Skeletal muscle cell (primary cell): Measurements from ENCODE around the gene PLB1.
A peak's percentile ranks its signal among the peaks of the same experiment; 100 is the strongest.
"Not testable (repeated sequence)": the region's sequence is repeated elsewhere in the genome, so short reads cannot be mapped to it uniquely, and the experiment has no call there.

ENCODE experiments used
- DNase-seq: peaks from one replicate; pipeline ENCODE4 v3.0.0-alpha.2; 2010; ENCODE audit warnings: low read depth
- H3K4me3 ChIP-seq: 2 replicates; pipeline ENCODE4 v1.5.1; 2011; ENCODE audit warnings: low read depth, mild to moderate bottlenecking, control low read depth, low read length, moderate library complexity

The PLB1 gene

DNA sequence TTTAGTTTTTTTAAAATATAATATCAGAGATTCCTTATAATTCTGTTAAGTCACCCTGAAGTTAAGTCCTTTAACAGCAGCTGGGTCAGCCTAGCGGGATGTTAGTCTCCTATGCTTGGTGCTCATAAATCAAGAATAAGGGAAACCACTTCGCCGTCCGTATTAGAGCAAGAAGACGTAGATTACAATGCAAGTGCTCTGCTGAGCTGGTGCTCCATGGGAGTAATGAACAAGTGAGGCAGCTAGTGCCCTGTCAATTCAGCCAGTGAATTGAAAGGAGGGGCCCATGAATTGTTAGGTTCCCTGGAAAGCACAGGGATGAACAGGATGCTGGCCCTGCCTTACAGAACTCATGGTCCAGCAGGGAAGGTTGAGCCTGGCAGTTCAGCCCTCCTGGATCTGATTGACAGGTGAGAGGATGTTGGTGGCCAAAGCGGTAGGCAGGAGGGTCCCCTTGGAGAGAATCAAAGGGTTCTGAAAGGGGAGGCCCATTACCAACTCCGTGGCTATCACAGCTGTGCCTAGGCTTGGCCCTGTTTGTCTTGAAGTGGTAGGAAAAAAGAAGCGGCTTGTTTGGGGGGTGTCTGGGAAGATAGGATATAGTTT is 30.8 kb downstream of the PLB1 start:
- no peak overlapping the region for H3K4me3 ChIP-seq
- no peak for DNase-seq

DNA sequence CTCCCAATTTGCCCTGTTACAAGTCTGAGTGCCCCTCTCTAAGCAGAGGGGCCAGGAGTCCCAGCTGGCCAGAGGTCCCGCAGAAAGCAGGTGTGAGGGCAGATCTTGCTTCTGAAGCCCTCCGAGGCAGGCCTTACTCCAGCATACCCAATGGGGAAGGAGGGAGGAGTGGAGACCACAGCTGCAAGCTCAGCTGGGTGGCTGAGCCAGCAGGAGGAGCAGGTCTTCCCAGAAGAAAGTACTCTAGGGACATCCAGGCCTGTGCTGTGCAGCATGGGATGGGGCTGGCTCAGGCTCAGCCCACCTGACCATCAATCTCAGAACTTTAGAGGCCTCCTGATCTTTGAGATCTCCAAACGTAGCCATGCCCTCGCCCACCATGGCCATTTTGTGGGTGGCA is 31.3 kb downstream of the PLB1 start:
- DNase-seq: no peak
- H3K4me3 ChIP-seq: no peak overlapping the region

GRCh38 chr2:28528206-28528605 is 32.3 kb downstream of the PLB1 start:
- no peak overlapping the region for H3K4me3 ChIP-seq
- no peak for DNase-seq

- no peak for DNase-seq
- no peak overlapping the region for H3K4me3 ChIP-seq
These were observed 34.9 kb downstream of the PLB1 start for GRCh38 chr2:28530782-28531181.

DNA sequence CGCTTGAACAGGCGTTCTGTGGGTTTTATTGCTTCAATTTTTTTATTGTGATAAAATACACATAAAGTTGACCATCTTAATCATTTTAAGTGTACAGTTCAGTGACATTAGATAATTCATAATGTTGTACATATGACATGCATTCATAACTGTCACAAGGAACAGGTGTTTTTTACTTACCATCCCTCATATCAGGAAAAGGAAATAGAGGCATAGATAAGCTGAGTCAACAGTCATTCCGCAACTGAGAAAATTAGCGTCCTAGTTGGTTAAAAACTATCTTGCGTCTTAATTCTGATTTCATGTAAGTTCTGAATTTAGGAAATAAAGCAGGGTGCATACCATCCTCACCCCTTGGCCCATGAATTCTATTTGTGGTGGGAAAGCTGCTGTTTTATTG is 36.5 kb downstream of the PLB1 start:
- DNase-seq: no peak
- H3K4me3 ChIP-seq: no peak overlapping the region

DNA sequence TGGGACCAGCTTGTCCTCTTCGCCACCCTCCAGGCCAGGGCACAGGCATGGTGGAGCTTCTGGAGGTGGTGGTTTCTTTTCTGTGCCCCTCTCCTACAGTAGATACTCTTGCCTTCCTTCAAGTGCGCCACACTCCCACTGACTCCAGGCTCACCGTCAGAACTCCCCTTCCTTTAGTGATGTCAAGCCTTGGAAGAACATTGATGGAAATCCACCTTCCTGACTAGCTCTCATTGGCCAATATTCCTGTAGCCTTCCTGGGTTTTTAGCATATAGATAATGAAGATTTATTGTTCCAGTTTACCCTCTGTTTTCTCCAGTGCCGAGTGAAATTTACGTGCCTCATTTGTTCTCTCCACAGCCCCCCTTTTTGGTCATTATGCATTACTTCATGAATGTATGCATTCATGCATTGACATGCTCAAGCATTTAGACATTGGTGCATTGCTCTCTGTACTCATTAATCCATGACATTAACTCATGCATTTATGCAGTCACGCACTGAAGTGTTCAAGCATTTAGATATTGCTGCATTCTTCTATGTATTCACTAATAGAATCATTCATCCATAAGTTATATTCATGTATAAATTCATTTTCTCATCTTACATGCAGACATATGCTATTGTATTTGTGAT is 37.3 kb downstream of the PLB1 start:
- no peak for DNase-seq
- H3K4me3 ChIP-seq: no peak overlapping the region

DNA sequence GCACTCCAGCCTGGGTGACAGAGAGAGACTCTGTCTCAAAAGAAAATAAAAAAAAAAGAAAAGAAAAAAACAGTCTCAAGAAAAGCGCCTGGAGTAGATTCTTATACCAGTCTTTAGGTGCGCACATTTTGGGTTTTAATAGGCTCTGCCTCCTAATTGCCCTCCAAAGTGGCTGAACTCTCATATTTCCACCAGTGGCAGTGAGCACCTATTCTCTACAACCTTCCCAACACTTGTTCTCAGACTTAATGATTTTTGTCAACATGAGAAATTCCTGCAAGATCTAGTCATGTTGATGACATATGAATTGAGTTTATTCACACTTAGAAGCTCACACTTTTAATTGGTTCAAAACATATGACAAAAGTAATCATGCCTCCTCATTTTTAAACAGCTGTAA is 39.0 kb downstream of the PLB1 start:
- no peak overlapping the region for H3K4me3 ChIP-seq
- DNase-seq: no peak

- no peak for DNase-seq
- H3K4me3 ChIP-seq: no peak overlapping the region
These were observed 42.3 kb downstream of the PLB1 start for GRCh38 chr2:28538134-28538533.

- H3K4me3 ChIP-seq: no peak overlapping the region
- no peak for DNase-seq
These were observed 42.8 kb downstream of the PLB1 start for GRCh38 chr2:28538652-28539051.

DNA sequence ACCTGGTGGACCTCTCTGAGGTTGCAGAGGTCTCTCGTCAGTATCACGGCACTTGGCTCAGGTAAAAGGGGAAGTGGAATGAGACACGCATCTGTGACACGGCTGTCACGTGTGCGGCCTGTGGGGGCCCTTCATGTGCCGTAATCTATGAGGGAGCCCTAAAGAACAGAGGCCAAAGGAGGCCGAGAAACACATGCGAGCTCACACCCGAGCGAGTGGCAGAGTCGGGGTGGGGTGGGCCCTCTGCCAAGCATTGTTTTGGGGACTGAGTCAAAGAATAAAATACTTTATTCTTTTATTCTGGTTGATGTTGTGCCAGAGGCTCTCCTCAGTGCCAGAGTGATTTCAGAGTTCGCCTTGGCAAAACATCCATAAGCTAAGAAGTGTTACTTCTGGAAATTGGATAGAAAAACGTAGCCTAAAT is 43.3 kb downstream of the PLB1 start:
- no peak overlapping the region for H3K4me3 ChIP-seq
- no peak for DNase-seq

- H3K4me3 ChIP-seq: no peak overlapping the region
- DNase-seq: peak; percentile 49
These were observed 47.6 kb downstream of the PLB1 start for GRCh38 chr2:28543316-28544035.

- no peak overlapping the region for H3K4me3 ChIP-seq
- DNase-seq: no peak
These were observed 48.1 kb downstream of the PLB1 start for GRCh38 chr2:28544036-28544346.

DNA sequence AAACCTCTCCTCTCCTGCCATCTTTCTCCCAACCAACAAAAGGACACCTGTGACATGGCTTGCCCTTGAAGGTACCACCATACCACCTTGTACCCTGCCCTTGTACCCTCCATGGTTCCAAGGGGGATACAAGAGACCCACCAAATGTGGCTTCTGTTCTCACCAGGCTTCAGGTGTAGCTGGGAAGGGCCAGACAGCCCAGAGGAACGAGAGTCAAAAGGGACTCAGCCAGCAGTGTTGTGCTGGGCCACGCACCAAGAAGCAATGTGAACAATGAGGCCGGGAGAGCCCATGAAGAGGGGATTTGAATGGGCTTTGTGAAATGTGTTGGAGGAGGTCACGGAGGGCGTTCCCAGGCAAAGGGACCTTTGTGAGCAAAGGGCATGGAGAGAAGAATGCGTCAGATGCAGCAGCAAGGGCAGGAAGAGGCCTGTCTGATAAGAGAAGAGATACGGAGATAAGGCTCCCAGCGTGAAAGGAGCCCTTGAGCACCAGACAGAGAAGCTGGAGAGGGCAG is 48.6 kb downstream of the PLB1 start:
- no peak overlapping the region for H3K4me3 ChIP-seq
- DNase-seq: no peak

GRCh38 chr2:28544922-28545589 is 49.2 kb downstream of the PLB1 start:
- no peak for DNase-seq
- H3K4me3 ChIP-seq: no peak overlapping the region

DNA sequence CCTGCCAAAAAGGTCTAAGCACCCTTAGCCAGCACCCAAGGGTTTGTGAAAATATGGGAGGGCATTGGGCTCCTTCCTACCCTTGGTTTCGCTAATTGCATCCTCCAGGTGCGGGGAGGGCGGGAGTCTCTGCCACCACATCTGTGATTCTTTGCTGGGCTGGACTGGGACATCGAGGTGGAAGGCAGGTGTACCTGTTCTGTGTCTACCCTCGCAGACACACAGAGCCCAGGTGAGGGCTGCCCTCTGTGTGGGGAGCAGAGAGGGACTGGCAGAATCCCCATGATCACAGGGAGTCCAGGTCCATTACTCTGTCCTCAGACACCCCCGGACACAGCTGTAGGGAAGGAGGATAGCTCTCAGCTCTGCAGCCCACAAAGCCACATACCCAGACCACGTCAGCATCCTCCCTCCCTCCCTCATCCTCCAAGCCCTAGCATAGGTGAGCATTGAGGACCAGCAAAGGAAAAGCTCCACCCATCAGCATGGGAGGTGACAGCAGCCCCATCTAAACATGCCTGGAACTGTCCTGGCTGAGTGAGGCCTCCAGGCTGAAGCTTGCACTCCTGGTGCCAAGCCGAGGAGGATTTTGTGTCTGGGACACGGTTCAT is 49.8 kb downstream of the PLB1 start:
- no peak overlapping the region for H3K4me3 ChIP-seq
- DNase-seq: no peak

DNA sequence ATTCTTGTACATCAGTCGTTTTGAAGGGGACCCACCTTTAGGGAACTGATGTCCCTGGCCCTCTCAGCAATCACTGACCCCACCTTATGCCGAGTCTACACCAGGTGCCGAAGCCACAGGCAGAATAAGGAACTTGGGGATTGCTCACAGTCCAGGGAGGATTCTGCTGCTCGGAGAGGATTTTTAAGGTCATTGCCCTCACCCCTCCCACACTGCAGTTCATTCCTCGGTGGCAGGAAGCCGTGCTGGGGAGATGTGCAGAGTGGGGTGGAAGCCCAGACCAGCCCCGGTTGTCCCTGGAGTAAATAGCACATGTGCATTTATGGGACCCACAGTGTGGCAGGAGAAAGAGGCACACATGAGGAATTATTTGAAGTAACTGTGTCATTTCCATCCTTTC is 50.4 kb downstream of the PLB1 start:
- DNase-seq: no peak
- no peak overlapping the region for H3K4me3 ChIP-seq

DNA sequence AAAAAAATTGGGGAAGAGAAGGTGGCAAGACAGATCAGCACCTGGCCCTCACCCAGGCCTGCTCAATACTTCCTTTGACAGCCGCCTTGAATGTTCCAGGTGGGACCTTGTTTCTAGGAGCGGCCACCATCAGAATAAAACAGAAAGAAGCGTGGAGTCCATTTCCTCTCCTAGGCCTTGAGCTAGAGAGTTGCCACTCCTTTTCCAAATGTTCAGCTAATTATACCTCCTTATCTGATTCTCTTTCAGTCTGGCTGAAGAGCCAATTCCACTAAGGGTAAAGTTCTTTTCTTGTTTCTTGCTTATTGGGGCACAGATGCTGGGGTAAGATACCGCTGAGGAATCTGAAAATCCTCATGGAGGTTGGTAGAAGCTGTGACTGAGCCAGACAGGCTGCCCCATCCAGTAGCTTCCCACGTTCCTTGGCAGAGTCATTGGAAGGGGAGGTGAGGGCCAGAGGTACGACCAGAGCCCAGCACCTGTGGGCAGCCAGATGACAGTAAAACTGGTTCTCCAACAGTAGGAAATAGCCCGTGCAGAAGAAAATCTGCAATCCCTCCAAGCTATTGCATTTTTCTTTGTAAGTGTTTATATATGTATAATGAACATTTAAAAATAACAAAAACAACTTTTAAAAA is 51.5 kb downstream of the PLB1 start:
- no peak for DNase-seq
- no peak overlapping the region for H3K4me3 ChIP-seq

GRCh38 chr2:28547906-28548600 is 52.2 kb downstream of the PLB1 start:
- DNase-seq: no peak
- no peak overlapping the region for H3K4me3 ChIP-seq

DNA sequence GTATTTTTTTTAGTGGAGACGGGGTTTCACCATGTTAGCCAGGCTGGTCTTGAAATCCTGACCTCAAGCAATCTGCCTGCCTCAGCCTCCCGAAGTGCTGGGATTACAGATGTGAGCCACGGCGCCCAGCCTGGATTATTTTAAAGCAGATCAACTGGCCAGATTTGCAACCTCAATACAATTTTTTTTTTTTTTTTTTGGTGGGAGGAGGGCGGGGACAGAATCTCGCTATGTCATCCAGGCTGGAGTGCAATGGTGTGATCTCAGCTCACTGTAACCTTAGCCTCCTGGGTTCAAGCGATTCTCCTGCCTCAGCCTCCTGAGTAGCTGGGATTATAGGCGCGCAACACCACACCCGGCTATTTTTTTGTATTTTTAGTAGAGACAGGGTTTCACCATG is 54.5 kb downstream of the PLB1 start:
- DNase-seq, H3K4me3 ChIP-seq: not testable (repeated sequence)
